Activated T-cell treated with anti-CD3 and anti-CD28 coated beads, Interleukin-2, amount 50 U/mL, for 1 hour (primary cell): ENCODE data around the gene SGCE.

ENCODE experiments used
- DNase-seq: peaks from one replicate; pipeline ENCODE4 v3.0.0-alpha.2; 2020

SGCE gene

GRCh38 chr7:94620703-94621118 is 35.2 kb downstream of the SGCE start:
- peak; percentile 19 for DNase-seq

GRCh38 chr7:94618126-94618525 is 37.8 kb downstream of the SGCE start:
- DNase-seq = no peak

GRCh38 chr7:94616855-94617254 is 39.1 kb downstream of the SGCE start:
- DNase-seq = no peak

DNA sequence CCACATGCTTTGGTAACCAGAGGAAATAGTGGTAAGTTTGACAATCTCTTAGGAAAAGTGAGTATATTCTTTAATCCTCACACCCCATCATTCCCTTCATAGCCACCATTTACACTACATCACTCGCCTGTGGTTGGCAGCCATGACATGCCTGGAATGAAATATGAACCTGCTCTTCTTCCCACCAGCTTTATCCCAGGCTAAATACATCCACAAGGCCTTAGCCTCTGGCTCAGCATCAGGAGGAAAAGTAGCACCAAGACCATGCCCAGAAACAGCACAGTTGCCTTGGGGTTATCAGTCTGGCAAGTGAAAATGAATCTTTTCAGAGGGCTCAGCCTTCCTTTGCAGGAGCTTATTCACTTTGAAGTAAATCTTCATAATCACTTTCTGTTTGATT is 40.3 kb downstream of the SGCE start:
- no peak for DNase-seq

DNA sequence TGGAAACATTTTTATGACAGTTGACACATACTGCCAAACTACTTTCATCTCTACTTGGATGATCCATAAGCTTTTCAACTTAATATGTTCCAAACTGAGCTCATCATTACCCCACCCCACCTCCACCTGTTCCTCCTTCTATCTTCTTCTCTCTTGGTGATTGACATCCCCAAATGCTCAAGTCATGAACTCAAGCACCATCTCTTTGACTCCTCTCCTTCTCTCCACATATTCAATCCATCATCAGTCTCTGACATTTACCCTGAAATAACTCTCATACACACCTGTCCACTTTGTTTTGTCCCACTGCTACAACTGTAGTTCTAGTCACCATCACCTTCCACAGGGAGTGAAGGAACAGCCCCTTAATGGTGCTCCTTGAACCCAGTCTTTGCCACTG is 43.3 kb downstream of the SGCE start:
- no peak for DNase-seq

DNA sequence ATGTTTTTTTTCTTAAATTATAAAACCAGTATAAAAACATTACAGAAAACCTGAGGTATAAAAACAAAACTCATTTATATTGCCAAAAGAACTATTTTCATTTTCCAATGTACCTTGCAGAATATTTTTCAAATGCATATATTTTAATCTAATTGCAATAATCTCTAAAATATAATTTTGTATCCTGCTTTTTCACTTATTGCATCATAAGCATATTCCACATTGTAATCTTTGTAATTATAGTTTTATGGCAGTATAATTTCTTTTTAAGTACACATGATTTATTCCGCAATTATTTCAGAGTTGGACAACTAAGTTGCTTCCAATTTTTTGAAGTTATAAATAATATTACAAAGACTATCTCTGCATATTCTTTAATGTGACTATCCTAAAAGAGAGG is 43.7 kb downstream of the SGCE start:
- DNase-seq = no peak

GRCh38 chr7:94609561-94609960 is 46.4 kb downstream of the SGCE start:
- no peak for DNase-seq

DNA sequence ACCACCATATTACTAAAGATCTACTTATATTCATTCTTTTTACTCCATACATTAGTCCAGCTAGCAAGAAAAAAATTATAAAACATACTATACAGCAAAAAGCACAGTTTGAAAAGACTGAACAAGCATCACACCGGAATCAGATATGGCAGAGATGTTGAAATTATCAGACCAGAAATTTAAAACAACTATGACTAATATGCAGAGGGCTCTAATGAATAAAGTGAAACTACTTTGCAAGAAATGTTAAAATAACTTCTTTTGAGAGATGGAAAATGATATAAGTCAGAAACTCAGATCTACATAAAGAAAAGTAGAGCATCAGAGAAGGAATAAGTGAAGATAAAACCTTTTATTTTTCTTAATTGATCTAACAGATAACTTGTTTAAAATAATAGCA is 50.9 kb downstream of the SGCE start:
- no peak for DNase-seq

DNA sequence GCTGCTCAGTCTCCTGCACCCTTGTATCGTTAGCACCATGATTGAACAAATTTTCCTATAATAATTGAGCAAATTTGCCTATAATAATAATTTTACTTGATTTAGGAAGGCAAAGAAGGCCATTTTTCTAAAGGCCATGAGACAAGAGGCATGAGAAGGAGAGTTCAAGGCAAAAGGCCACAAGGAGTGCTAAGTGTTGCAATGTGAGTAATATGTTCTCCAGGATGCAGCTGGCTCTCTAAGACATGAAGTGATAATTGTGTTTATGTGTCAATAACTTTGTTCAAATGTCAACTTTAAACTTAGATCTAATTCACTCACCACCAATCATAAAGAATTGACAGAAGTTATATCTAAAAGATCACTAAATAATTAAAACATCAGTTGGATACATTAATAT is 53.8 kb downstream of the SGCE start:
- DNase-seq = no peak

DNA sequence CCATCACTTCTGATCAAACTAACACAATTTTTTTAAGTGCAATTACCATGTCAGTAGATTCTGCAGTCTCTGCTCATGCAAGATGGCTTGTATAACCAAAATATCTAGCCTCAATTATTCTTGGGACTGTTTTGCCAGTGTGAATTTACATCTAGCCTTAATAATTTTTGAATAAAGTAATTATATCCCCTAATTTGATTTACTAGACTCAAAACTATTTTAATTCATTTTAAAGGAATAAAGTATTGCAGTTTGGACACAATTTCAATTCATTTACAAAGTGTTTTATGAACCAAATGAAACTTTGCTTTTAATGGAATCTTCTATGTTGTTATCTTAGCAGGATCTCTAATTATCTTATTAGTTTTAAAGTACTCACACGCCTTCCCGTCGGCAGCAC is 55.7 kb downstream of the SGCE start:
- no peak for DNase-seq

- no peak for DNase-seq
Measured at GRCh38 chr7:94595717-94596116, 60.2 kb downstream of the SGCE start.

GRCh38 chr7:94594882-94595281 is 61.1 kb downstream of the SGCE start:
- no peak for DNase-seq

GRCh38 chr7:94591176-94591575 is 64.8 kb downstream of the SGCE start:
- DNase-seq = no peak

GRCh38 chr7:94590526-94591162 is 65.3 kb downstream of the SGCE start:
- DNase-seq = no peak

GRCh38 chr7:94588075-94588474 is 67.9 kb downstream of the SGCE start:
- DNase-seq = no peak

- no peak for DNase-seq
Measured at GRCh38 chr7:94584113-94584512, 71.8 kb downstream of the SGCE start.

GRCh38 chr7:94580601-94581000 is 75.3 kb downstream of the SGCE start:
- no peak for DNase-seq

- DNase-seq = no peak
Measured at GRCh38 chr7:94579470-94579869, 76.5 kb downstream of the SGCE start.

GRCh38 chr7:94578614-94579013 is 77.3 kb downstream of the SGCE start:
- no peak for DNase-seq

DNA sequence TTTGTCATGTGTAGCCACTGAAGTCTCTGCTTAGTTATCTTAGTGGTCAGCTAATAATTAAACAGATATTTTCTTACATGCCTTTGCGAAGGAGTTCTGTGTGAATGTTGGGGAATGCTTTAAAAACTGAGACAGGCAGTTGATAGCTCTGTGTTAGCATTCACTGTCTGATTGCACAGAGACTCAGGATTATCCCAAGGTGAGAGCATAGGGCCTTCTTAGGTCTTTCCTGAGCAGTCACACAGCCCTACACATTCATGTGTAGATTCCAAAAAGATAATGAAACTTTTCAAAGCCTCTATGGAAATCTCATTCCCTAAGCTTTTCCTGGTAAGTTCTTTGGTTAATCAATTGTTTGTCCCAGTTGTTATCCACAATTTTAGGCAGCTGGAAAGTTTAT is 78.6 kb downstream of the SGCE start:
- no peak for DNase-seq

DNA sequence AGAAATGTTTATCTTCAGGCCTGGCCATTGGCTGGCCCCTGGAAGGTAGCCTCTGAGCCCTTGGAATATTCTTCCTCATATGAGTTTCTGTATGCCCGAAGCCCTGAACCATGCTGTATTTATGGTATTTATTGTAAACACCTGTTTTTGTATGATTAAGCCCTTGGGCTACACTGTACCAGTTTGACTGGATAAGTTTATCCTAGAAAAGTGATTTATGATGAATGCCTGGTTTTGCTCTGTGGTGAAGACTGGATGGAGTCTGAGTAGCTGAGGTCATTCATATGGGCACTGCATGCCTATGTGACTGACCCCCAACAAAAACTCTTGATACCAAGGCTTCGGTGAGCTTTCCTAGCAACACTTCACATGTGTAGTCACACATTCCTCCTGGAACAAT is 79.6 kb downstream of the SGCE start:
- no peak for DNase-seq

DNA sequence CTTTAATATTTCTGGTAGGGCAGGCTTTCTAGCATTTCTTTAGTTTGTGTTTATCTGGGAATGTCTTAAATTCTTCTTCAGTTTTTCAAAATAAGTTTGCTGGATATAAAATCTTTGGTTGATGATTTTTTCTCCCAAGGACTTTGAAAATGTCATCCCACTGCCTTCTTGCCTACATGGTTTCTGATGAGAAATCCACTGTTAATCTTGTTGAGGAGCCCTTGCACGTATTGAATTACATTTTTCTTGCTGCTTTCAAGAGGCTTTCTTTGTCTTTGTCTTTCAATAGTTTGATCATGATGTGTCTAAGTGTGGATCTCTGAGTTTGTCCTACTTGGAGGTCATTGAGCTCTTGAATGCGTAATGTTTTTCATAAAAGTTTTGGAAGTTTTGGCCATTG is 80.3 kb downstream of the SGCE start:
- DNase-seq = no peak

- no peak for DNase-seq
Measured at GRCh38 chr7:94571816-94572215, 84.1 kb downstream of the SGCE start.

GRCh38 chr7:94567396-94567795 is 88.5 kb downstream of the SGCE start:
- DNase-seq = no peak

GRCh38 chr7:94565247-94565894 is 90.6 kb downstream of the SGCE start:
- DNase-seq = no peak
